Measurements from ENCODE around the gene DLG5.

Gene DLG5

GRCh38 chr10:77811831-77812430 is 114.6 kb downstream of the DLG5 start:
- no peak for DNase-seq

GRCh38 chr10:77810446-77811335 is 115.9 kb downstream of the DLG5 start:
- no peak for DNase-seq

GRCh38 chr10:77809336-77809735 is 117.2 kb downstream of the DLG5 start:
- no peak for DNase-seq

- no peak for DNase-seq
Observed at GRCh38 chr10:77807706-77808105, 118.8 kb downstream of the DLG5 start.

- DNase-seq: no peak
Observed at GRCh38 chr10:77806511-77807157, 119.9 kb downstream of the DLG5 start.

GRCh38 chr10:77805676-77806075 is 120.9 kb downstream of the DLG5 start:
- DNase-seq: no peak

GRCh38 chr10:77804371-77804770 is 122.2 kb downstream of the DLG5 start:
- no peak for DNase-seq

GRCh38 chr10:77801474-77802161 is 124.9 kb downstream of the DLG5 start:
- DNase-seq: no peak

- no peak for DNase-seq
Observed at GRCh38 chr10:77800738-77801266, 125.8 kb downstream of the DLG5 start.

GRCh38 chr10:77800320-77800719 is 126.2 kb downstream of the DLG5 start:
- no peak for DNase-seq

- no peak for DNase-seq
Observed at GRCh38 chr10:77799352-77799751, 127.2 kb downstream of the DLG5 start.

GRCh38 chr10:77798940-77799339 is 127.6 kb downstream of the DLG5 start:
- DNase-seq: no peak

GRCh38 chr10:77796311-77796915 is 130.1 kb downstream of the DLG5 start:
- no peak for DNase-seq

GRCh38 chr10:77795426-77796055 is 131.0 kb downstream of the DLG5 start:
- no peak for DNase-seq

- DNase-seq: no peak
Observed at GRCh38 chr10:77794256-77795142, 132.1 kb downstream of the DLG5 start.

- DNase-seq: no peak
Observed at GRCh38 chr10:77793831-77794230, 132.7 kb downstream of the DLG5 start.

GRCh38 chr10:77792155-77792554 is 134.4 kb downstream of the DLG5 start:
- DNase-seq: no peak

- no peak for DNase-seq
Observed at GRCh38 chr10:77791506-77791905, 135.0 kb downstream of the DLG5 start.

- no peak for DNase-seq
Observed at GRCh38 chr10:77789861-77790260, 136.7 kb downstream of the DLG5 start.

GRCh38 chr10:77789016-77789415 is 137.5 kb downstream of the DLG5 start:
- DNase-seq: no peak

- DNase-seq: no peak
Observed at GRCh38 chr10:77788496-77789010, 138.0 kb downstream of the DLG5 start.

All from activated CD4-positive, CD25-positive, alpha-beta regulatory T cell (primary cell).